Activated T-helper 1 cell treated with anti-CD3 and anti-CD28 coated beads, Interleukin-12 subunit alpha, Interleukin-12 subunit beta, Interleukin-2, Interleukin-4 antibody, amounts not matched to agents 30 ng/mL and 10 ng/mL and 1 ng/mL, durations not matched to agents 14 hours and 24 hours and 36 hours (primary cell): ENCODE measurements around the gene MRPL37. TPM values are rescaled to one million over a fixed set of nuclear protein-coding genes. Genes with fewer than 3 reads are reported as not detected.
A peak's percentile ranks its signal among the peaks of the same experiment; 100 is the strongest.

ENCODE experiments used
- DNase-seq: peaks from one replicate; pipeline ENCODE4 v3.0.0; 2021; ENCODE audit warnings: low spot score
- H3K27ac Mint-ChIP-seq: one replicate; pipeline ENCODE4 v1.8.0; 2021; ENCODE audit warnings: mild to moderate bottlenecking, mixed read lengths
- H3K27me3 Mint-ChIP-seq: one replicate; pipeline ENCODE4 v1.8.0; 2022; ENCODE audit warnings: mild to moderate bottlenecking, moderate library complexity, mixed read lengths; ENCODE audit not compliant: insufficient read depth
- H3K36me3 Mint-ChIP-seq: one replicate; pipeline ENCODE4 v1.8.0; 2021; ENCODE audit warnings: low read depth, mixed read lengths
- H3K4me1 Mint-ChIP-seq: one replicate; pipeline ENCODE4 v1.8.0; 2021; ENCODE audit warnings: low read depth, mixed read lengths
- H3K4me3 Mint-ChIP-seq: one replicate; pipeline ENCODE4 v1.8.0; 2021; ENCODE audit warnings: mild to moderate bottlenecking, moderate library complexity, mixed read lengths
- H3K9me3 Mint-ChIP-seq: one replicate; pipeline ENCODE4 v1.8.0; 2021; ENCODE audit warnings: mixed read lengths
- intact Hi-C: fragments of 100-400 bp; cut with micrococcal nuclease; formaldehyde crosslinking; loops from one replicate; pipeline ENCODE4 v1.15.1; 2024
- total RNA-seq: library from RNA; stranded (reverse); gene quantifications from 2 replicates; pipeline ENCODE4 v1.2.3, GENCODE V29; 2022

MRPL37 gene
- total RNA-seq, 1 donor from 2014 or later: 145 TPM

GRCh38 chr1:54256522-54257345 is 56.8 kb downstream of the MRPL37 start:
- no peaks in the 10 kb centered on the region for H3K9me3 Mint-ChIP-seq
- peaks cover 6% of the 10 kb centered on the region for H3K36me3 Mint-ChIP-seq
- no peaks in the 10 kb centered on the region for H3K27me3 Mint-ChIP-seq
- H3K4me1 Mint-ChIP-seq: peaks cover 5% of the 10 kb centered on the region
- H3K27ac Mint-ChIP-seq: peak overlapping the region; percentile 44
- no peak for DNase-seq
- intact Hi-C loops: no loop called here
- no peak overlapping the region for H3K4me3 Mint-ChIP-seq

- DNase-seq: no peak
- H3K36me3 Mint-ChIP-seq: peaks cover 6% of the 10 kb centered on the region
- H3K9me3 Mint-ChIP-seq: no peaks in the 10 kb centered on the region
- H3K27ac Mint-ChIP-seq: no peak overlapping the region
- H3K4me3 Mint-ChIP-seq: no peak overlapping the region
- intact Hi-C loops: no loop called here
- H3K4me1 Mint-ChIP-seq: peaks cover 5% of the 10 kb centered on the region
- no peaks in the 10 kb centered on the region for H3K27me3 Mint-ChIP-seq
Observed at GRCh38 chr1:54257346-54257620, 57.3 kb downstream of the MRPL37 start.

DNA sequence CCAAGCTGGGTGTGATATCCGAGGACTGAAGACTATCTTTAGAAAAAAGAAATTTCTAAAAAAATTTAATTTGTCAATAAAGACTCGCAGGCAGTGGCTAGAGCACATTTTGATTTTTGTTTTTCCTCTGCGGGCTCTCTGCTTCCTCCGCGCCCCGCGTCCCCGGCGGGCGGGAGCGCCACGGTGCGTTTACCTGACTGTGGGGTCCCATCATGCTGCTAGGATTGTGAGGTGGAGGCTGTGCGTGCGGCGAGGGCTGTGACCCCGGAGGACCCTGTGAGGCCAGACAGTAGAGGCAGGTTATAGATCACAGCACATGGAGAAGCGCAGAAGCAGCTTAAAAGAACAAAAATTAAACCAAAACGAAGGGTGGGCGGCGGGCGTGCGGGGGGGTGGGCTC is 57.9 kb downstream of the MRPL37 start:
- no peak overlapping the region for H3K4me3 Mint-ChIP-seq
- H3K27me3 Mint-ChIP-seq: no peaks in the 10 kb centered on the region
- no peaks in the 10 kb centered on the region for H3K9me3 Mint-ChIP-seq
- H3K27ac Mint-ChIP-seq: no peak overlapping the region
- no peak for DNase-seq
- peaks cover 4% of the 10 kb centered on the region for H3K36me3 Mint-ChIP-seq
- H3K4me1 Mint-ChIP-seq: peaks cover 3% of the 10 kb centered on the region
- intact Hi-C loops: no loop called here

GRCh38 chr1:54259546-54260140 is 59.7 kb downstream of the MRPL37 start:
- no peak for DNase-seq
- Mint-ChIP-seq H3K4me1 (peaks cover 17% of the 10 kb centered on the region), H3K9me3 (no peaks in the 10 kb centered on the region), H3K27ac (no peak overlapping the region), H3K4me3 (no peak overlapping the region), H3K36me3 (peaks cover 4% of the 10 kb centered on the region), H3K27me3 (no peaks in the 10 kb centered on the region)
- intact Hi-C loops: no loop called here

DNA sequence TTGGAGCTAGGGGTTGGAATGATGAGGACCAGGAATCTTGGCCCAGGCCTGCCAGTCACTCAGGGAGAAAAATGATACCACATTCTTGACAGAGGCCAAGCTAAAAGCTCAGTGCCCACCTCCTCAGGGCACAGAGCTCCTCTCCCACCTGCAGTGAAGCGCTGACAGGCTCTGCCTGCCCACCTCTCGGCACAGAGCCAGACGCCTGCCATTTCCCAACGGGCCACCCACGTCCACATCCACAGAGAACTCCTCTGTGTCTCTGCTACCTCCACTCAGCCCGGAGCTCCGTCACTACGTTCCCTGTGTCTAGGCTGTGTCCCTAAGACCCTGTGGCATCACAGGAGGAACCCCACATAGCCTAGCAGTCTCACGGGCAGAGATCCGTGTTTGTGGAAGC is 60.8 kb downstream of the MRPL37 start:
- peaks cover 28% of the 10 kb centered on the region for H3K4me1 Mint-ChIP-seq
- no peaks in the 10 kb centered on the region for H3K9me3 Mint-ChIP-seq
- no peaks in the 10 kb centered on the region for H3K27me3 Mint-ChIP-seq
- no peak for DNase-seq
- H3K27ac Mint-ChIP-seq: no peak overlapping the region
- intact Hi-C loops: no loop called here
- H3K36me3 Mint-ChIP-seq: peaks cover 4% of the 10 kb centered on the region
- no peak overlapping the region for H3K4me3 Mint-ChIP-seq

GRCh38 chr1:54262244-54262643 is 62.3 kb downstream of the MRPL37 start:
- no peaks in the 10 kb centered on the region for H3K36me3 Mint-ChIP-seq
- H3K4me1 Mint-ChIP-seq: peaks cover 31% of the 10 kb centered on the region
- H3K27me3 Mint-ChIP-seq: no peaks in the 10 kb centered on the region
- no peaks in the 10 kb centered on the region for H3K9me3 Mint-ChIP-seq
- no peak overlapping the region for H3K4me3 Mint-ChIP-seq
- intact Hi-C loops: no loop called here
- no peak for DNase-seq
- H3K27ac Mint-ChIP-seq: no peak overlapping the region

GRCh38 chr1:54263601-54264226 is 63.7 kb downstream of the MRPL37 start:
- Mint-ChIP-seq H3K36me3 (no peaks in the 10 kb centered on the region), H3K4me1 (peaks cover 39% of the 10 kb centered on the region), H3K27me3 (no peaks in the 10 kb centered on the region), H3K27ac (peak overlapping the region; percentile 79), H3K4me3 (no peak overlapping the region), H3K9me3 (no peaks in the 10 kb centered on the region)
- DNase-seq: no peak
- intact Hi-C loops: no loop called here

- no peak overlapping the region for H3K4me3 Mint-ChIP-seq
- peaks cover 49% of the 10 kb centered on the region for H3K4me1 Mint-ChIP-seq
- H3K27me3 Mint-ChIP-seq: no peaks in the 10 kb centered on the region
- no peaks in the 10 kb centered on the region for H3K9me3 Mint-ChIP-seq
- DNase-seq: no peak
- intact Hi-C loops: no loop called here
- peak overlapping the region; percentile 46 for H3K27ac Mint-ChIP-seq
- no peaks in the 10 kb centered on the region for H3K36me3 Mint-ChIP-seq
Observed at GRCh38 chr1:54265126-54265525, 65.2 kb downstream of the MRPL37 start.

DNA sequence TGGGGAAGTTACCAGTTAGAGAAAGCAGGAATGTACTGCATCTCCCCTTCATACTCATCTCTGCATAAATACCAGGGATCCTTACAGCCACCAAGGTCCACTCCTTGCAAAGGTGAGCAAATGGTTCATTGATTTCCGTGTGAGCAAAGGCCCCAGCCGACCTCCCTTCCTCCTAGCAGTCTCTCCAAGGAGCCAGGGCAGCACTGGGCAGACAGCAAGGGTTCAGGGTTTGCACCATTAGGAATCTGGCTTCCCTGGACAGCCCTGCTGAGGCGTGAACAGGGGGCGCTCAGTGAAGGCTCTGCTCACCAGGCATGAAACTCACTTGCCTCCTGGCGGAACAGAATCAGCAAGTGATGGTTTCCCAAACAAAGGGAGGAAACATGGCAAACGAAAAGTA is 65.7 kb downstream of the MRPL37 start:
- no peaks in the 10 kb centered on the region for H3K27me3 Mint-ChIP-seq
- DNase-seq: no peak
- intact Hi-C loops: no loop called here
- H3K4me1 Mint-ChIP-seq: peaks cover 54% of the 10 kb centered on the region
- peak overlapping the region; percentile 23 for H3K27ac Mint-ChIP-seq
- no peaks in the 10 kb centered on the region for H3K9me3 Mint-ChIP-seq
- H3K4me3 Mint-ChIP-seq: no peak overlapping the region
- H3K36me3 Mint-ChIP-seq: peaks cover 3% of the 10 kb centered on the region

DNA sequence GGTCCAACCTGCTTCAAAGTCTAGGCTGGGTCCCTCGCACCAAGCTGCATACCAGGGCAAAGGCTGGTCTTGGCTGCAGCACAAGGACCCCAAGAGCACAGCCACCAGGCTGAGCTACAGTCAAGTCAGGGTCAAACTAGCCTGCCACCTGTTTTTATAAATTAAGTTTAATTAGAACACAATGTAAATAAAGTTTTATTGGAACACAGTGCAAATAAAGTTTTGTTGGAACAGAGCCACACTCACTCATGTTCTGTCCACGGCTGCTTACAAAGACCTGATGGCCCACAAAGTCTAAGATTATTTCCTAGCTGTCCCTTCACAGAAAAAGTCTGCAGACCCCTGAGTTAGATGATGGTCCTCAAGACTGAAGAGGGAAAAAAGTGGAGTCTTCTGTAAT is 66.2 kb downstream of the MRPL37 start:
- Mint-ChIP-seq H3K4me1 (peaks cover 54% of the 10 kb centered on the region), H3K9me3 (no peaks in the 10 kb centered on the region), H3K4me3 (no peak overlapping the region), H3K27ac (no peak overlapping the region), H3K36me3 (peaks cover 3% of the 10 kb centered on the region), H3K27me3 (no peaks in the 10 kb centered on the region)
- no peak for DNase-seq
- intact Hi-C loops: no loop called here

- H3K27ac Mint-ChIP-seq: no peak overlapping the region
- H3K9me3 Mint-ChIP-seq: no peaks in the 10 kb centered on the region
- H3K4me1 Mint-ChIP-seq: peaks cover 54% of the 10 kb centered on the region
- no peak for DNase-seq
- H3K27me3 Mint-ChIP-seq: no peaks in the 10 kb centered on the region
- H3K36me3 Mint-ChIP-seq: peaks cover 3% of the 10 kb centered on the region
- intact Hi-C loops: no loop called here
- no peak overlapping the region for H3K4me3 Mint-ChIP-seq
Observed at GRCh38 chr1:54266908-54267307, 66.9 kb downstream of the MRPL37 start.
